ENCODE measurements around the gene NDUFAF4. TPM values are rescaled to one million over a fixed set of nuclear protein-coding genes. Genes with fewer than 3 reads are reported as not detected.

NDUFAF4 gene
- total RNA-seq, 1 donor from 2014 or later, result 46.9 TPM

DNA sequence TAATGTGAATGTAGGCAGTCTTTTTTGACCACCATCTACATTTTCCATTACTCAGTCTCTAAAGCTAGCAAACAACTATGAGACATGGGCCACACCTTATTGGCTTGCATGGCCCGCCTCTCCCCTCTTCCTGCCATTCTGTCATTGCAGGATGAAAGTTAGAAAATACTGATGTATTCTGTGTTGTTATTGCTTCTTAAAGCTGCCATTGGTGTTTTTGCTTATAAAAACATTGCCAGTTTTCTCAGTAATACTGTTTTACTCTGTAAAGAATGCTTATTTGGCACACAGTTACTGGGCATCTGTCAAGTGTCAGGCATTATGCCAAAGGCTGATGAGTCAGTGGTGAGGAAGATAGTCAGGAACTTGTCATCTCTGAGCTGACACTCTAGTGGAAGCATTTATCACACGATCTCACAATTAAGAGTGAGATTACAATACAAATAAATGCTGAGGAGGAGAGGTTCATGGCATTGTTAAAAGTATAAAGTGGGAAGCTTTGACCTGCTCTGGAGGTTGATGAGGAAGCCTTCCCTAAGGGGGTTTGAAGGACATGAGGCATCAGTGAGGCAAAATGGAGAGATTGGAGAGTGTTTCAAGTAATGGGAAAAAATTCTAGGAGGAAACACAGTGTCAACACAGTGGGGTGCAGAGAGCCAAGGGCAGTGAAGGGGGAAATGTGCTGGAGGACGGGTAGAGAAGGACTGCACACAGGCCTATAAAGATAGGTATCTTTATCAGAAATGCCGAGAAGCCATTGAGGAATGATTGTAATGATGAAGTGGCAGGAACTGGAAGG is 41.5 kb upstream of the NDUFAF4 start:
- no peaks in the 10 kb centered on the region for H3K4me1 Mint-ChIP-seq
- H3K27ac Mint-ChIP-seq (ENCODE audit: unreplicated experiment), result no peak overlapping the region
- TF ChIP-seq, protein P1, sequence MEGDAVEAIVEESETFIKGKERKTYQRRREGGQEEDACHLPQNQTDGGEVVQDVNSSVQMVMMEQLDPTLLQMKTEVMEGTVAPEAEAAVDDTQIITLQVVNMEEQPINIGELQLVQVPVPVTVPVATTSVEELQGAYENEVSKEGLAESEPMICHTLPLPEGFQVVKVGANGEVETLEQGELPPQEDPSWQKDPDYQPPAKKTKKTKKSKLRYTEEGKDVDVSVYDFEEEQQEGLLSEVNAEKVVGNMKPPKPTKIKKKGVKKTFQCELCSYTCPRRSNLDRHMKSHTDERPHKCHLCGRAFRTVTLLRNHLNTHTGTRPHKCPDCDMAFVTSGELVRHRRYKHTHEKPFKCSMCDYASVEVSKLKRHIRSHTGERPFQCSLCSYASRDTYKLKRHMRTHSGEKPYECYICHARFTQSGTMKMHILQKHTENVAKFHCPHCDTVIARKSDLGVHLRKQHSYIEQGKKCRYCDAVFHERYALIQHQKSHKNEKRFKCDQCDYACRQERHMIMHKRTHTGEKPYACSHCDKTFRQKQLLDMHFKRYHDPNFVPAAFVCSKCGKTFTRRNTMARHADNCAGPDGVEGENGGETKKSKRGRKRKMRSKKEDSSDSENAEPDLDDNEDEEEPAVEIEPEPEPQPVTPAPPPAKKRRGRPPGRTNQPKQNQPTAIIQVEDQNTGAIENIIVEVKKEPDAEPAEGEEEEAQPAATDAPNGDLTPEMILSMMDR (conservative IDR thresholded peaks at IDR 0.05), result no peak
- H3K4me3 Mint-ChIP-seq, result no peak overlapping the region
- no peak for DNase-seq (ENCODE audit: low read depth, low spot score)
- peaks cover 2% of the 10 kb centered on the region for H3K27me3 Mint-ChIP-seq (ENCODE audit: low read depth)
- no peaks in the 10 kb centered on the region for H3K9me3 Mint-ChIP-seq
- no peaks in the 10 kb centered on the region for H3K36me3 Mint-ChIP-seq (ENCODE audit: low read depth)

DNA sequence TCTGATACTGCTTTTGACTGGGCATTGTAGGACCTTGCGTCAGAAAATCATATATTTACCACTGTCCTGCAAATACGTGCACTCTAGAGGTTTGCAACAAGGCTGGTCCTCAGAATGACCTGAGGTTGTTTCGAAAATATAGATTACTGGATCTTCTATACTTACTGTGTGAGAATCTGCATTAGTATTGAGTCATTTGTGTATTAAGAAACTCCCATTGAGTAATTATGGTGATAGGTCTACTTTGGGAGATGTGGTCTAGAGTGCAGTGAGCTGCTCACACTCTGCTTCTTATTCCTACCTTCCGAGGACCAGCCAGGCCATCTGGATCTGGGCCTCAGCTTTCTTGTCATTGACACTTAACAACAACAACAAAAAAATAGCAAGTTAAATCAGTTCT is 36.4 kb upstream of the NDUFAF4 start:
- no peak for DNase-seq (ENCODE audit: low read depth, low spot score)
- no peaks in the 10 kb centered on the region for H3K4me1 Mint-ChIP-seq
- no peak overlapping the region for H3K27ac Mint-ChIP-seq (ENCODE audit: unreplicated experiment)
- no peaks in the 10 kb centered on the region for H3K9me3 Mint-ChIP-seq
- no peak overlapping the region for H3K4me3 Mint-ChIP-seq
- H3K27me3 Mint-ChIP-seq (ENCODE audit: low read depth), result peaks cover 9% of the 10 kb centered on the region
- TF ChIP-seq, protein P1 (conservative IDR thresholded peaks at IDR 0.05), result no peak
- H3K36me3 Mint-ChIP-seq (ENCODE audit: low read depth), result no peaks in the 10 kb centered on the region

DNA sequence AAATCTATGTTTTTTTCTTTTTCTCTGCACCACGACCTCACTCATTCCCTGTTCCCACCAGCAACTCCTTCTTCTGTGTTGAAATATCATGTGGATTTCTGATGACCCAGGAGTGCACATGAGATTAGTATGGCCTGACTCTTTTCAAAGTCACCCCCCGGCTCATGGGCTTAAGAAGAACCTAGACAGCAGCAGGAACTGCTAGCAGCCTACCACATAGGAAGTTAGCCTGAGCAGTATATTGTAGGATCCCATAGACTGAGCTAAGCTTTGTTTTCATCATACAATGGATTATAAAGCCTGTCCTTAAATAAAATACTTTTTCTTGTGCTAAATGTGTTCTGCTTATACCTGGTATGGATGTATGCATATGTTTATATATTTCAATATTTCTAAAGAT is 33.5 kb upstream of the NDUFAF4 start:
- no peak for DNase-seq (ENCODE audit: low read depth, low spot score)
- Mint-ChIP-seq H3K4me1 (no peaks in the 10 kb centered on the region), H3K4me3 (no peak overlapping the region), H3K27ac (ENCODE audit: unreplicated experiment) (no peak overlapping the region), H3K9me3 (no peaks in the 10 kb centered on the region), H3K27me3 (ENCODE audit: low read depth) (peaks cover 29% of the 10 kb centered on the region), H3K36me3 (ENCODE audit: low read depth) (no peaks in the 10 kb centered on the region)
- TF ChIP-seq, protein P1 (conservative IDR thresholded peaks at IDR 0.05), result no peak

DNA sequence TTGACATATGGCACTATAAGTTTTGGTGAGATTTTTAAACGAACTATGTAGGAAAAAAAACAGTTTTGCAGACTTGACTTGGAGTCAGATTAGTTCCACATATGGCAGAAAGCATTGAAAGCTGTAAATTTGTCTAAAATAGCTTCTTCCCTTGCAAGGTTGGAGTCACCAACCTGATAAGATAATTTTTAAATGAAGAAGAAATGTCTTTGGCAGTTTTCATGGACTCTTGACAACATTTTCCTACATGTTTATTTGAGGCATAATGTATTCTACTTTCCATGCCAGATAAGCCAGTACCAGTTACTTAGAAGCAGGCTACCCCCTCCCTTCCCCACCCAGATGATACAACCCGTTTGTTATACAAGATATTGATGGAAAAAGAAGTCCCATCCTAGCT is 32.0 kb upstream of the NDUFAF4 start:
- Mint-ChIP-seq H3K36me3 (ENCODE audit: low read depth) (no peaks in the 10 kb centered on the region), H3K27ac (ENCODE audit: unreplicated experiment) (no peak overlapping the region), H3K4me3 (no peak overlapping the region), H3K4me1 (no peaks in the 10 kb centered on the region), H3K9me3 (no peaks in the 10 kb centered on the region), H3K27me3 (ENCODE audit: low read depth) (peaks cover 41% of the 10 kb centered on the region)
- TF ChIP-seq, protein P1 (conservative IDR thresholded peaks at IDR 0.05), result no peak
- no peak for DNase-seq (ENCODE audit: low read depth, low spot score)

DNA sequence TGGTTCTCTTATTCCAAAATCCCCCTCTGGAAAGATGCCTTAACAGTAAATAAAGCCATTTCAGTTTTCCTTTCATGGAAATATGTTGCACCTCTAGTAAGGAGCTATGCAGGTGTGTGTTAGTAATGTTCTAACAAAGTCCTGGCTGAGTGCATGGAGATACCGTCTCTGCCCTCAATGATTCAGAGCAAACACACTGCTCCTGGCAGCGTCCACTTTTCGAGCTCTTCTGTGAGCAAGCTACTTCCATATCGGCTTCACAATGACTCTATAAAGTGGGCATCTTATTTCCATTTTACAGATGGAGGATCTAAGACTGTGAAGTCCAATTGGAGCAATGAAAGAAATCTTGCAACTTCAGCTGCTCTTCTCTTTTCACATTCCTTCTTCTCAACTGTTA is 30.0 kb upstream of the NDUFAF4 start:
- Mint-ChIP-seq H3K9me3 (no peaks in the 10 kb centered on the region), H3K27ac (ENCODE audit: unreplicated experiment) (no peak overlapping the region), H3K36me3 (ENCODE audit: low read depth) (no peaks in the 10 kb centered on the region), H3K4me3 (no peak overlapping the region), H3K4me1 (no peaks in the 10 kb centered on the region), H3K27me3 (ENCODE audit: low read depth) (peaks cover 56% of the 10 kb centered on the region)
- TF ChIP-seq, protein P1 (conservative IDR thresholded peaks at IDR 0.05), result no peak
- DNase-seq (ENCODE audit: low read depth, low spot score), result no peak

All from neural crest cell (in vitro differentiated cells).